Measurements from ENCODE around the gene DLK1.

- TF ChIP-seq CTCF (IDR thresholded peaks at IDR 0.05) (no peak), POLR2A (IDR thresholded peaks at IDR 0.05) (no peak)
These were observed 46.8 kb upstream of the DLK1 start for GRCh38 chr14:100679707-100680438.

Data from body of pancreas (tissue), 4 donors.